Stimulated activated CD4-positive, alpha-beta T cell treated with anti-CD3 and anti-CD28 coated beads, Interleukin-12 subunit alpha, Interleukin-12 subunit beta, amount 100 ng/mL, for 4 hours (primary cell): ENCODE data around the gene HES3.
A peak's percentile ranks its signal among the peaks of the same experiment; 100 is the strongest.

Source experiments
- DNase-seq: peaks from one replicate; pipeline ENCODE4 v3.0.0-alpha.2; 2020

The HES3 gene

GRCh38 chr1:6246497-6247467 lies 2.8 kb downstream of the HES3 start:
- DNase-seq: peak; percentile 80

GRCh38 chr1:6247651-6248050 lies 3.7 kb downstream of the HES3 start:
- no peak for DNase-seq

GRCh38 chr1:6248161-6248776 lies 4.3 kb downstream of the HES3 start:
- DNase-seq: no peak

- no peak for DNase-seq
Observed at GRCh38 chr1:6248932-6249738, 5.2 kb downstream of the HES3 start.

- DNase-seq: no peak
Observed at GRCh38 chr1:6249739-6250689, 6.0 kb downstream of the HES3 start.

GRCh38 chr1:6251233-6251632 lies 7.3 kb downstream of the HES3 start:
- DNase-seq: no peak

- DNase-seq: no peak
Observed at GRCh38 chr1:6251681-6252373, 7.8 kb downstream of the HES3 start.

GRCh38 chr1:6252374-6252710 lies 8.4 kb downstream of the HES3 start:
- no peak for DNase-seq

GRCh38 chr1:6253380-6253779 lies 9.4 kb downstream of the HES3 start:
- DNase-seq: no peak

- DNase-seq: no peak
Observed at GRCh38 chr1:6254691-6255090, 10.7 kb downstream of the HES3 start.

GRCh38 chr1:6256645-6257044 lies 12.7 kb downstream of the HES3 start:
- no peak for DNase-seq

- no peak for DNase-seq
Observed at GRCh38 chr1:6257541-6258069, 13.6 kb downstream of the HES3 start.

- DNase-seq: no peak
Observed at GRCh38 chr1:6258675-6259074, 14.7 kb downstream of the HES3 start.

- peak; percentile 71 for DNase-seq
Observed at GRCh38 chr1:6259491-6260362, 15.7 kb downstream of the HES3 start.

GRCh38 chr1:6260433-6260934 lies 16.5 kb downstream of the HES3 start:
- DNase-seq: no peak

- peak; percentile 66 for DNase-seq
Observed at GRCh38 chr1:6260961-6261614, 17.1 kb downstream of the HES3 start, which contains the start of gene GPR153. Gene GPR153 (minus strand): TSS chr1:6261098. CDS start chr1:6254905, 6,193 bp downstream.

GRCh38 chr1:6261615-6261995 lies 17.6 kb downstream of the HES3 start:
- DNase-seq: no peak

- DNase-seq: no peak
Observed at GRCh38 chr1:6262555-6263420, 18.8 kb downstream of the HES3 start.
